Measurements from ENCODE around the gene SCGB1C2. TPM values are rescaled to one million over a fixed set of nuclear protein-coding genes. Genes with fewer than 3 reads are reported as not detected.

Gene SCGB1C2
- polyA plus RNA-seq, 1 donor (not counting 4 experiments of a cell fraction or from before 2014, with no cell fraction given) = not detected

- no peaks in the 10 kb centered on the region for H3K79me2 ChIP-seq (ENCODE audit: control insufficient read depth, insufficient read depth, low read length)
- no peak for FAIRE-seq
- DNase-seq (ENCODE audit: low read depth, low spot score) = no peak
Measured at GRCh38 chr17:171871-172270, 34.5 kb downstream of the SCGB1C2 start.

GRCh38 chr17:172401-172800, 35.0 kb downstream of the SCGB1C2 start:
- TF ChIP-seq, protein P1, sequence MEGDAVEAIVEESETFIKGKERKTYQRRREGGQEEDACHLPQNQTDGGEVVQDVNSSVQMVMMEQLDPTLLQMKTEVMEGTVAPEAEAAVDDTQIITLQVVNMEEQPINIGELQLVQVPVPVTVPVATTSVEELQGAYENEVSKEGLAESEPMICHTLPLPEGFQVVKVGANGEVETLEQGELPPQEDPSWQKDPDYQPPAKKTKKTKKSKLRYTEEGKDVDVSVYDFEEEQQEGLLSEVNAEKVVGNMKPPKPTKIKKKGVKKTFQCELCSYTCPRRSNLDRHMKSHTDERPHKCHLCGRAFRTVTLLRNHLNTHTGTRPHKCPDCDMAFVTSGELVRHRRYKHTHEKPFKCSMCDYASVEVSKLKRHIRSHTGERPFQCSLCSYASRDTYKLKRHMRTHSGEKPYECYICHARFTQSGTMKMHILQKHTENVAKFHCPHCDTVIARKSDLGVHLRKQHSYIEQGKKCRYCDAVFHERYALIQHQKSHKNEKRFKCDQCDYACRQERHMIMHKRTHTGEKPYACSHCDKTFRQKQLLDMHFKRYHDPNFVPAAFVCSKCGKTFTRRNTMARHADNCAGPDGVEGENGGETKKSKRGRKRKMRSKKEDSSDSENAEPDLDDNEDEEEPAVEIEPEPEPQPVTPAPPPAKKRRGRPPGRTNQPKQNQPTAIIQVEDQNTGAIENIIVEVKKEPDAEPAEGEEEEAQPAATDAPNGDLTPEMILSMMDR (optimal IDR thresholded peaks at IDR 0.05 in 1 of 3, IDR thresholded peaks at IDR 0.05 in 1 of 3, conservative IDR thresholded peaks at IDR 0.05 in 1 of 3; ENCODE audit: extremely low read depth in 1 of 3, insufficient read depth in 2 of 3, low read length in 3 of 3) = no peak
- TF ChIP-seq EZH2 (IDR thresholded peaks at IDR 0.05; ENCODE audit: low read length) = no peak
- Histone ChIP-seq H3K27ac (ENCODE audit: control insufficient read depth, insufficient read depth, low read length) (no peak overlapping the region), H3K9me3 (ENCODE audit: control insufficient read depth, low read depth, low read length) (no peaks in the 10 kb centered on the region), H3K27me3 (ENCODE audit: control insufficient read depth, extremely low read depth, insufficient read depth, low read length) (peaks cover 2% of the 10 kb centered on the region), H3K36me3 (ENCODE audit: control insufficient read depth in 2 of 2, extremely low read depth in 1 of 2, insufficient read depth in 2 of 2, low read length in 2 of 2) (no peaks in the 10 kb centered on the region), H3K4me1 (ENCODE audit: control insufficient read depth, extremely low read depth, insufficient read depth, low read length) (no peaks in the 10 kb centered on the region), H2AFZ (ENCODE audit: control insufficient read depth, low read length) (no peak overlapping the region), H4K20me1 (ENCODE audit: control insufficient read depth, extremely low read depth, insufficient read depth, low read length) (no peaks in the 10 kb centered on the region), H3K79me2 (ENCODE audit: control insufficient read depth, insufficient read depth, low read length) (no peaks in the 10 kb centered on the region), H3K9ac (ENCODE audit: control insufficient read depth, extremely low read depth, insufficient read depth, low read length) (no peak overlapping the region), H3K9me1 (ENCODE audit: control insufficient read depth, extremely low read depth, insufficient read depth, low read length) (no peaks in the 10 kb centered on the region), H3K4me3 (ENCODE audit: control insufficient read depth in 2 of 3, extremely low read depth in 1 of 3, insufficient read depth in 2 of 3, low read depth in 1 of 3, low read length in 3 of 3) (no peak overlapping the region), H3K4me2 (ENCODE audit: control insufficient read depth, extremely low read depth, insufficient read depth, low read depth, low read length) (no peak overlapping the region)
- no peak for FAIRE-seq
- no peak for DNase-seq (ENCODE audit: low read depth, low spot score)
- dilution Hi-C loops (cut with MboI; ENCODE audit: extremely low pct_ligation_motif_present, low sequenced_read_pairs) = no loop called here

More at GRCh38 chr17:171871-172270, 34.5 kb downstream of the SCGB1C2 start:
- no peak overlapping the region for H2AFZ ChIP-seq (ENCODE audit: control insufficient read depth, low read length)
- H3K9me3 ChIP-seq (ENCODE audit: control insufficient read depth, low read depth, low read length) = no peaks in the 10 kb centered on the region
- H3K4me2 ChIP-seq (ENCODE audit: control insufficient read depth, extremely low read depth, insufficient read depth, low read depth, low read length) = no peak overlapping the region
- H3K4me1 ChIP-seq (ENCODE audit: control insufficient read depth, extremely low read depth, insufficient read depth, low read length) = no peaks in the 10 kb centered on the region
- no peak overlapping the region for H3K4me3 ChIP-seq (ENCODE audit: control insufficient read depth in 2 of 3, extremely low read depth in 1 of 3, insufficient read depth in 2 of 3, low read depth in 1 of 3, low read length in 3 of 3)
- no peaks in the 10 kb centered on the region for H4K20me1 ChIP-seq (ENCODE audit: control insufficient read depth, extremely low read depth, insufficient read depth, low read length)
- no peaks in the 10 kb centered on the region for H3K9me1 ChIP-seq (ENCODE audit: control insufficient read depth, extremely low read depth, insufficient read depth, low read length)
- no peaks in the 10 kb centered on the region for H3K27me3 ChIP-seq (ENCODE audit: control insufficient read depth, extremely low read depth, insufficient read depth, low read length)
- no peaks in the 10 kb centered on the region for H3K36me3 ChIP-seq (ENCODE audit: control insufficient read depth in 2 of 2, extremely low read depth in 1 of 2, insufficient read depth in 2 of 2, low read length in 2 of 2)
- no peak overlapping the region for H3K27ac ChIP-seq (ENCODE audit: control insufficient read depth, insufficient read depth, low read length)
- dilution Hi-C loops (cut with MboI; ENCODE audit: extremely low pct_ligation_motif_present, low sequenced_read_pairs) = no loop called here
- TF ChIP-seq, protein P1 (optimal IDR thresholded peaks at IDR 0.05 in 1 of 3, IDR thresholded peaks at IDR 0.05 in 1 of 3, conservative IDR thresholded peaks at IDR 0.05 in 1 of 3; ENCODE audit: extremely low read depth in 1 of 3, insufficient read depth in 2 of 3, low read length in 3 of 3) = no peak
- no peak for TF ChIP-seq EZH2 (IDR thresholded peaks at IDR 0.05; ENCODE audit: low read length)
- no peak overlapping the region for H3K9ac ChIP-seq (ENCODE audit: control insufficient read depth, extremely low read depth, insufficient read depth, low read length)

Data from keratinocyte (primary cell).